Measurements from ENCODE around the gene KLF15. TPM values are rescaled to one million over a fixed set of nuclear protein-coding genes. Genes with fewer than 3 reads are reported as not detected.

Gene KLF15
- total RNA-seq, 1 experiment from 2014 or later = not detected

GRCh38 chr3:126364130-126364695 lies 7.0 kb upstream of the KLF15 start:
- Histone ChIP-seq H4K20me1 (ENCODE audit: low read length) (no peaks in the 10 kb centered on the region), H3K9ac (ENCODE audit: low read length) (no peak overlapping the region), H3K36me3 (ENCODE audit: low read depth, low read length) (no peaks in the 10 kb centered on the region), H3K4me1 (ENCODE audit: insufficient read depth, low read length) (no peaks in the 10 kb centered on the region), H3K9me3 (ENCODE audit: low read length) (no peaks in the 10 kb centered on the region), H3K27ac (ENCODE audit: low read length) (no peak overlapping the region), H3F3A (ENCODE audit: low read length, unreplicated experiment) (no peaks in the 10 kb centered on the region), H3K27me3 (ENCODE audit: low read length) (no peaks in the 10 kb centered on the region), H3K4me2 (ENCODE audit: low read length) (no peak overlapping the region), H3K4me3 (ENCODE audit: low read length) (no peak overlapping the region), H3K79me2 (ENCODE audit: low read length) (no peaks in the 10 kb centered on the region), H2AFZ (ENCODE audit: low read length) (no peak overlapping the region), H3K9me2 (replicated peaks; ENCODE audit: low read length) (no peaks in the 10 kb centered on the region)
- no TSS peak for BruUV-seq (replicated peaks)
- POLR2A ChIA-PET (ENCODE audit: unreplicated experiment) = no interaction called here
- CTCF ChIA-PET = no interaction called here
- DNase-seq (no peak), ATAC-seq (no peak)
- no peak for TF ChIP-seq EZH2phosphoT487 (IDR thresholded peaks at IDR 0.05; ENCODE audit: borderline replicate concordance, low read length)
- TF ChIP-seq CTCF (conservative IDR thresholded peaks at IDR 0.05; ENCODE audit: low read depth, low read length) = no peak
- TF ChIP-seq EZH2 (IDR thresholded peaks at IDR 0.05; ENCODE audit: low read length, unreplicated experiment) = no peak
- intact Hi-C loops (cut with micrococcal nuclease) = no loop called here

GRCh38 chr3:126361211-126361610 lies 4.0 kb upstream of the KLF15 start:
- ATAC-seq (no peak), DNase-seq (no peak)
- intact Hi-C loops (cut with micrococcal nuclease) = no loop called here
- Histone ChIP-seq H3K27ac (ENCODE audit: low read length) (no peak overlapping the region), H3K9me3 (ENCODE audit: low read length) (no peaks in the 10 kb centered on the region), H3K27me3 (ENCODE audit: low read length) (peaks cover 20% of the 10 kb centered on the region), H3K9ac (ENCODE audit: low read length) (no peak overlapping the region), H3K79me2 (ENCODE audit: low read length) (no peaks in the 10 kb centered on the region), H3K36me3 (ENCODE audit: low read depth, low read length) (no peaks in the 10 kb centered on the region), H4K20me1 (ENCODE audit: low read length) (no peaks in the 10 kb centered on the region), H3K9me2 (replicated peaks; ENCODE audit: low read length) (no peaks in the 10 kb centered on the region), H3K4me2 (ENCODE audit: low read length) (no peak overlapping the region), H3K4me3 (ENCODE audit: low read length) (no peak overlapping the region), H2AFZ (ENCODE audit: low read length) (no peak overlapping the region), H3K4me1 (ENCODE audit: insufficient read depth, low read length) (peaks cover 3% of the 10 kb centered on the region; the same call in 1 of the 2 replicates), H3F3A (ENCODE audit: low read length, unreplicated experiment) (no peaks in the 10 kb centered on the region)
- BruUV-seq (replicated peaks) = no TSS peak
- TF ChIP-seq CTCF (conservative IDR thresholded peaks at IDR 0.05; ENCODE audit: low read depth, low read length) (no peak), EZH2 (IDR thresholded peaks at IDR 0.05; ENCODE audit: low read length, unreplicated experiment) (no peak), EZH2phosphoT487 (IDR thresholded peaks at IDR 0.05; ENCODE audit: borderline replicate concordance, low read length) (no peak)
- POLR2A ChIA-PET (ENCODE audit: unreplicated experiment) = no interaction called here
- CTCF ChIA-PET = no interaction called here

GRCh38 chr3:126360714-126361060 lies 3.5 kb upstream of the KLF15 start:
- intact Hi-C loops (cut with micrococcal nuclease) = no loop called here

More at GRCh38 chr3:126360714-126361060, 3.5 kb upstream of the KLF15 start:
- no peak for DNase-seq
- TF ChIP-seq EZH2phosphoT487 (IDR thresholded peaks at IDR 0.05; ENCODE audit: borderline replicate concordance, low read length) = no peak
- no peak for TF ChIP-seq EZH2 (IDR thresholded peaks at IDR 0.05; ENCODE audit: low read length, unreplicated experiment)
- TF ChIP-seq CTCF (conservative IDR thresholded peaks at IDR 0.05; ENCODE audit: low read depth, low read length) = no peak
- Histone ChIP-seq H4K20me1 (ENCODE audit: low read length) (no peaks in the 10 kb centered on the region), H3K9ac (ENCODE audit: low read length) (no peak overlapping the region), H3K4me3 (ENCODE audit: low read length) (no peak overlapping the region), H3K9me3 (ENCODE audit: low read length) (no peaks in the 10 kb centered on the region), H2AFZ (ENCODE audit: low read length) (no peak overlapping the region), H3K27me3 (ENCODE audit: low read length) (peaks cover 25% of the 10 kb centered on the region), H3F3A (ENCODE audit: low read length, unreplicated experiment) (no peaks in the 10 kb centered on the region), H3K4me2 (ENCODE audit: low read length) (no peak overlapping the region), H3K27ac (ENCODE audit: low read length) (no peak overlapping the region), H3K9me2 (replicated peaks; ENCODE audit: low read length) (no peaks in the 10 kb centered on the region), H3K79me2 (ENCODE audit: low read length) (no peaks in the 10 kb centered on the region), H3K36me3 (ENCODE audit: low read depth, low read length) (no peaks in the 10 kb centered on the region), H3K4me1 (ENCODE audit: insufficient read depth, low read length) (peaks cover 6% of the 10 kb centered on the region; the same call in 1 of the 2 replicates)
- CTCF ChIA-PET = no interaction called here
- ATAC-seq = no peak
- POLR2A ChIA-PET (ENCODE audit: unreplicated experiment) = no interaction called here
- BruUV-seq (replicated peaks) = no TSS peak

Data from PC-3 (cell line).